Glomerular endothelial cell (primary cell): ENCODE measurements around the gene SLC38A1. TPM values are rescaled to one million over a fixed set of nuclear protein-coding genes. Genes with fewer than 3 reads are reported as not detected.
"Not testable (repeated sequence)": the region's sequence is repeated elsewhere in the genome, so short reads cannot be mapped to it uniquely, and the experiment has no call there.

Experiments used
- DNase-seq: peaks from one replicate; pipeline ENCODE4 v3.0.0-alpha.2; 2011; ENCODE audit warnings: low read depth, low spot score; ENCODE audit errors: extremely low read depth
- total RNA-seq: library from RNA; depleted of rRNA; stranded (reverse); fragments of >200 nt; gene quantifications from 2 replicates; pipeline ENCODE4 v1.2.3, GENCODE V29; 2015

Gene SLC38A1
- total RNA-seq: 102 and 104 TPM in 2 replicates

GRCh38 chr12:46268583-46269428 is at the start of gene SLC38A1:
SLC38A1 (minus strand) TSS chr12:46269043; CDS start chr12:46239800, 29,243 bp downstream.
- no peak for DNase-seq

- DNase-seq: no peak
Observed at GRCh38 chr12:46318037-46318436, 49.2 kb upstream of the SLC38A1 start.

GRCh38 chr12:46304070-46304469 is 35.2 kb upstream of the SLC38A1 start:
- DNase-seq: no peak

- no peak for DNase-seq
Observed at GRCh38 chr12:46303039-46303666, 34.3 kb upstream of the SLC38A1 start.

- no peak for DNase-seq
Observed at GRCh38 chr12:46300910-46301309, 32.1 kb upstream of the SLC38A1 start.

GRCh38 chr12:46299851-46300250 is 31.0 kb upstream of the SLC38A1 start:
- no peak for DNase-seq

GRCh38 chr12:46298261-46298660 is 29.4 kb upstream of the SLC38A1 start:
- no peak for DNase-seq

- no peak for DNase-seq
Observed at GRCh38 chr12:46296822-46297221, 28.0 kb upstream of the SLC38A1 start.

GRCh38 chr12:46292754-46293402 is 24.0 kb upstream of the SLC38A1 start:
- no peak for DNase-seq

GRCh38 chr12:46291953-46292352 is 23.1 kb upstream of the SLC38A1 start:
- DNase-seq: not testable (repeated sequence)

- DNase-seq: not testable (repeated sequence)
Observed at GRCh38 chr12:46285177-46285576, 16.3 kb upstream of the SLC38A1 start.

GRCh38 chr12:46282829-46283228 is 14.0 kb upstream of the SLC38A1 start:
- DNase-seq: no peak

GRCh38 chr12:46276756-46277155 is 7.9 kb upstream of the SLC38A1 start:
- DNase-seq: no peak

- DNase-seq: no peak
Observed at GRCh38 chr12:46271863-46272262, 3.0 kb upstream of the SLC38A1 start.

GRCh38 chr12:46269429-46270241 is 792 bp upstream of the SLC38A1 start:
- DNase-seq: no peak

GRCh38 chr12:46267825-46268582 is 839 bp downstream of the SLC38A1 start:
- no peak for DNase-seq

- DNase-seq: no peak
Observed at GRCh38 chr12:46267575-46267824, 1.3 kb downstream of the SLC38A1 start.

- no peak for DNase-seq
Observed at GRCh38 chr12:46266869-46267574, 1.8 kb downstream of the SLC38A1 start.

GRCh38 chr12:46266382-46266791 is 2.5 kb downstream of the SLC38A1 start:
- DNase-seq: no peak

GRCh38 chr12:46265734-46266133 is 3.1 kb downstream of the SLC38A1 start:
- DNase-seq: no peak
